HG02852 (cell line): ENCODE measurements around the gene CPVL.
"Not testable (repeated sequence)": the region's sequence is repeated elsewhere in the genome, so short reads cannot be mapped to it uniquely, and the experiment has no call there.

Experiments used
- ATAC-seq: cut with Tn5 transposase; IDR thresholded peaks from one replicate; pipeline ENCODE4 v1.9.1; 2021; ENCODE audit warnings: mild to moderate bottlenecking, moderate library complexity; ENCODE audit not compliant: unreplicated experiment

CPVL gene

GRCh38 chr7:29093091-29093490 is 53.2 kb downstream of the CPVL start:
- not testable (repeated sequence) for ATAC-seq

GRCh38 chr7:29091715-29092114 is 54.6 kb downstream of the CPVL start:
- ATAC-seq, result peak; percentile 99

GRCh38 chr7:29090836-29091601 is 55.3 kb downstream of the CPVL start:
- ATAC-seq, result peak; percentile 28

- no peak for ATAC-seq
Observed at GRCh38 chr7:29090151-29090805, 56.1 kb downstream of the CPVL start.

- no peak for ATAC-seq
Observed at GRCh38 chr7:29087840-29088170, 58.5 kb downstream of the CPVL start.

GRCh38 chr7:29086545-29086944 is 59.8 kb downstream of the CPVL start:
- no peak for ATAC-seq

GRCh38 chr7:29084832-29085231 is 61.5 kb downstream of the CPVL start:
- ATAC-seq, result no peak

GRCh38 chr7:29080803-29081202 is 65.5 kb downstream of the CPVL start:
- no peak for ATAC-seq

GRCh38 chr7:29078311-29079260 is 67.8 kb downstream of the CPVL start:
- ATAC-seq, result no peak

GRCh38 chr7:29077854-29078253 is 68.5 kb downstream of the CPVL start:
- no peak for ATAC-seq

- ATAC-seq, result no peak
Observed at GRCh38 chr7:29077176-29077575, 69.2 kb downstream of the CPVL start.

GRCh38 chr7:29076631-29077030 is 69.7 kb downstream of the CPVL start:
- no peak for ATAC-seq

GRCh38 chr7:29075606-29076005 is 70.7 kb downstream of the CPVL start:
- no peak for ATAC-seq

- no peak for ATAC-seq
Observed at GRCh38 chr7:29071203-29071874, 75.0 kb downstream of the CPVL start.

- no peak for ATAC-seq
Observed at GRCh38 chr7:29066641-29067040, 79.7 kb downstream of the CPVL start.

GRCh38 chr7:29065181-29065857 is 81.0 kb downstream of the CPVL start:
- no peak for ATAC-seq

GRCh38 chr7:29063872-29064271 is 82.5 kb downstream of the CPVL start:
- no peak for ATAC-seq

GRCh38 chr7:29063236-29063635 is 83.1 kb downstream of the CPVL start:
- ATAC-seq, result no peak

- no peak for ATAC-seq
Observed at GRCh38 chr7:29053105-29053872, 93.0 kb downstream of the CPVL start.

- no peak for ATAC-seq
Observed at GRCh38 chr7:29046978-29047377, 99.4 kb downstream of the CPVL start.
